Right hindlimb (tissue), 1 donor: ENCODE measurements around the gene EBF3.

ENCODE experiments used
- DNase-seq: peaks from one replicate; pipeline ENCODE4 v3.0.0-alpha.2; 2018

EBF3 gene

GRCh38 chr10:129887986-129888783 is 75.9 kb downstream of the EBF3 start:
- no peak for DNase-seq

- no peak for DNase-seq
These were observed 76.6 kb downstream of the EBF3 start for GRCh38 chr10:129887381-129887905.

- no peak for DNase-seq
These were observed 77.8 kb downstream of the EBF3 start for GRCh38 chr10:129886263-129886662.

GRCh38 chr10:129885526-129885925 is 78.5 kb downstream of the EBF3 start:
- DNase-seq = no peak

GRCh38 chr10:129884398-129885078 is 79.5 kb downstream of the EBF3 start:
- DNase-seq = no peak

GRCh38 chr10:129883626-129884397 is 80.3 kb downstream of the EBF3 start:
- DNase-seq = no peak

GRCh38 chr10:129883029-129883428 is 81.0 kb downstream of the EBF3 start:
- DNase-seq = no peak

- no peak for DNase-seq
These were observed 81.6 kb downstream of the EBF3 start for GRCh38 chr10:129882291-129883010.

- DNase-seq = no peak
These were observed 82.4 kb downstream of the EBF3 start for GRCh38 chr10:129881641-129882040.

GRCh38 chr10:129880191-129880870 is 83.7 kb downstream of the EBF3 start:
- DNase-seq = no peak

GRCh38 chr10:129879655-129880054 is 84.4 kb downstream of the EBF3 start:
- no peak for DNase-seq

- no peak for DNase-seq
These were observed 85.2 kb downstream of the EBF3 start for GRCh38 chr10:129878835-129879234.

- no peak for DNase-seq
These were observed 86.2 kb downstream of the EBF3 start for GRCh38 chr10:129877773-129878371.

GRCh38 chr10:129876838-129877237 is 87.2 kb downstream of the EBF3 start:
- DNase-seq = no peak

- DNase-seq = no peak
These were observed 87.9 kb downstream of the EBF3 start for GRCh38 chr10:129875993-129876726.

- no peak for DNase-seq
These were observed 90.7 kb downstream of the EBF3 start for GRCh38 chr10:129873351-129873750.

- DNase-seq = no peak
These were observed 92.1 kb downstream of the EBF3 start for GRCh38 chr10:129871966-129872365.

- peak; percentile 76 for DNase-seq
These were observed 93.0 kb downstream of the EBF3 start for GRCh38 chr10:129870961-129871621.

- no peak for DNase-seq
These were observed 93.7 kb downstream of the EBF3 start for GRCh38 chr10:129870474-129870757.
